Midbrain (tissue), 1 donor: ENCODE data around the gene CRK.
"Not testable (repeated sequence)": the region's sequence is repeated elsewhere in the genome, so short reads cannot be mapped to it uniquely, and the experiment has no call there.

Experiments used
- DNase-seq: peaks from one replicate; lab custom pipeline; 2025; lab: John Stamatoyannopoulos, UW

CRK gene

DNA sequence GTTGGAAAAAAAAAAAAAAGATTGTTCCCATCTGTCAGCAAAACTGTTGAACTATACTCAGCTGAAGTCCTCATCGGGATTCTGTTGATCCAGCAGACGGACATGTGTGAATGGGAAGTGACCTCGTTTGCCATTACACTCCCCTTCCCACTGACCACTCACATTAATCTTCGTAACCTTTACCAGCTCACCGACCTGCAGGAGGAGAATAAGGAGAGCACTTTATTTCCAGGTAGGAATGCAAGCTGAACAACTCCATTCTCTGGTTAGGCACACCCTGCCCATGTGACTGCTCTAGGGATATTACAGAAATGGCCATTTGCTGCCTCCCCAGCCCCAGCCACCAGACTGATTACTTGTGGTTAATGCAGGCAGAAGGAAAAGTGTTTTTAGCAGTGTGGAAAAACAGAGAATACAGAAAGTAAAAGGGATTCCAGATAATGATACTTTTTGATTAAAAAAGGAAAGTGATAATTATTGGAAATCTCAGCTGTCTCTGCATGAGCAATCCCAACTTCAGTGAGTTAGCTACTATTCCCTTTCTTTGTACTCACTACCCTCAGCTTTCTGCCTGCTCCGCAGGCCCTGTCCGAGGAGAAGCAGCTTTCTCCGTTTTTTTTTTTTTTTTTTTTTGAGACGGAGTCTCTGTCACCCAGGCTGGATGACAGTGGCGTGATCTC is 32.4 kb downstream of the CRK start:
- DNase-seq = no peak

DNA sequence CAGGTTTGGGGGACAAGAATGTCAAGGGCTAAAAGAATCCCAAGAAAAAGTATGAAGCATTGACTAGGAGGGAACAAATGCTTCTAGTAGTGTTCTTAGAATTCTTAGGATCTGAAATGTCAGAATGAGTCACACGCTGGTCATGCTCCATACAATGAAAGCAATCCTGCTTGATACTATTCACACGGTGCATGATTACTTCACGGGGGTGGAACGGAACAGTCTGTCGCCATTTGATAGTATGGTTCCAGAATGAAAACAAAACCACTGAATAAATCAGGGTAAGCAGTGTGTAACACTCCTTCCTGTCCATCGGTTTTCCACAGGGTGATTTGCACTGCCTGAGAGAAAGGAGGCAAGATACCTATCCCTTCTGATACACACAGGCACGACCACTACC is 33.1 kb downstream of the CRK start:
- DNase-seq = no peak

DNA sequence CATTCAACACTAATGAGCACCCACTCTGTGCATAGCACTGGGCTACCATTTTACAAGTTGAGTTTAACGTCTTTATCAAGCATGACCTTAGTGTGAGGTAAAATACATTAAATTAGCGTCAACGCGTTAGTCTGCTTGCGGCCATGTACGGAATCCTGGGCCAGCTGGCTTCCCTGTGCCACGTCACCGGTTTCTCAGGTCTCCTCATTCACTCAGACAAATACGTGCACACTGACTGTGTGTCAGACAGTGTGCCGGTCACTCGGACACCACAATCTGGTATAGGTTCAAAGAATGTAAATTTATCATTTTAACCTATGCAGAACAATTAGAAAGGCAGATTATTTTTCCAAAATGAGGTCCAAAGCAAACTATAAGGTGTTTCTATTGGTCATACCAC is 34.6 kb downstream of the CRK start:
- DNase-seq = no peak

DNA sequence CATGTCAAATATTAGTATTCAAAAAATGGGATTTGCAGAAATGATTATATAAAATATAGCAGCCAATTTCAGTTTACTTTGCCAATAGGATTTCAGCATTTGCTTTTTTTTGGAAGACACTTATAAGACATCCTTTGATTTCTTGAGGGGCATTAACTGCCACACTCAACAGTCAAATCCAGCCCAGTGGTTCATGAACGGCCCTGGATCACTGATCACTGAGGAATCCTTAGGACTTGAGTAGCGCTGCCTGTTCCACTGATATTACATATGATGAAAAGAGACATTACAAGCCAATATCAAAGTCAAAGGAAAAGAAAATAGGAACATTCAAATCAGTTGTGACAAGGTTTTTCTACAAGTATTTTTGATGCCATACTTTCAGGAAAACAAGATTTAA is 35.1 kb downstream of the CRK start:
- no peak for DNase-seq

DNA sequence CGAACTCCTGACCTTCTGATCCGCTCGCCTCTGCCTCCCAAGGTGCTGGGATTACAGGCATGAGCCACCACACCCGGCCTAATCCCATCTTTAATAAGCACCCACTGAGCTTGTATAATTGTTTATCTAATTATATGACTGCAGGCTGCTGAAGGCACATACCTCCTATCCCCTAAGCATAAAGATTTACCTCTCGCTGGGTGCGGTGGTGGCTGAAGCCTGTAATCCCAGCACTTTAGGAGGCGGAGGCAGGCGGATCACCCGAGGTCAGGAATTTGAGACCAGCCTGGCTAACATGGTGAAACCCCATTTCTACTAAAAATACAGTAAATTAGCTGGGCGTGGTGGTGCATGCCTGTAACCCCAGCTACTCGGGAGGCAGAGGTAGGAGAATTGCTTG is 35.9 kb downstream of the CRK start:
- DNase-seq = no peak

DNA sequence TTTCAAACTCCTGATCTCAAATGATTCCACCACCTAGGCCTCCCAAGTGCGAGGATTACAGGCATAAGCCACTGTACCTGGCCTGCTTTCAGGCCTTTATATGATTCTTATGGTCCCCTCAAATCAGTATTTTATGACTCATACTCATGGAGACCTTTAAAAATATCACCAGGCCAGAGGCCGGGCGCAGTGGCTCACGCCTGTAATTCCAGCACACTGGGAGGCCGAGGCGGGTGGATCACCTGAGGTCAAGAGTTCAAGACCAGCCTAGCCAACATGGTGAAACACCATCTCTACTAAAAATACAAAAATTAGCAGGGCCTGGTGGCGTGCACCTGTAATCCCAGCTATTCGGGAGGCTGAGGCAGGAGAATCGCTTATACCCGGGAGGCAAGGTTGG is 37.6 kb downstream of the CRK start:
- not testable (repeated sequence) for DNase-seq

DNA sequence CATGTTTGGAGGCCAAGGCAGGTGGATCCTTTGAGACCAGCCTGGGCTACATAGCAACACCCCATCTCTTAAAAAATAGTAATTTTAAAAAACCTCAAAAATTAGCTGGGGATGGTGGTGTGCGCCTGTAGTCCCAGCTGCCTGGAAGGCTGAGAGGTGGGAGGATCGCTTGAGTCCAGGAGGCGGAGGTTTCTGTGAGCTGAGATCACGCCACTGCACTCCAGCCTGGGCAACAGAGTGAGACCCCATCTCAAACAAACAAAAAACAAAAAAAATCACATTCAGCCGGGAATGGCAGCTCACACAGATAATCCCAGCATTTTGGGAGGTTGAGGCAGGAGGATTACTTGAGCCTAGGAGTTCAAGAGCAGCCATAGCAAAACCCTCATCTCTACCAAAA is 39.6 kb downstream of the CRK start:
- DNase-seq = no peak

DNA sequence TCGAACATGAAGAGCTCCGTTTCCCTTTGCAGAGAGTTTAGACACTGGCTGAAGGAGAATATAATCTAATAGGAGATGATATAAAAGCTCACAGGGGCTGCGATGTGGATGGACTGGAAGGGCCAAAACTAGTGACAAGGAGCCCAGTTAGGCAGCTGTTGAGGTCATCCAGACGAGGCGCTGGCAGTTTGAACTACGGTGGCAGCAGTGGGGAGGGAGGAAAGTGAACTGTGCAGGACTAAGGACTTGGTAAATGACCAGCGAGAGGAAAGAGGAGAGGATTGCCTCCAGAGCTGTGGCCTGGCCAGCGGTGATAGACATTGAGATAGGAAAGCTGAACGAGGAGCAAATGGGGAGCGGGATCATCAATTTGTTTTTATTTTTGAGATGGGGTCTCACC is 41.4 kb downstream of the CRK start:
- no peak for DNase-seq

DNA sequence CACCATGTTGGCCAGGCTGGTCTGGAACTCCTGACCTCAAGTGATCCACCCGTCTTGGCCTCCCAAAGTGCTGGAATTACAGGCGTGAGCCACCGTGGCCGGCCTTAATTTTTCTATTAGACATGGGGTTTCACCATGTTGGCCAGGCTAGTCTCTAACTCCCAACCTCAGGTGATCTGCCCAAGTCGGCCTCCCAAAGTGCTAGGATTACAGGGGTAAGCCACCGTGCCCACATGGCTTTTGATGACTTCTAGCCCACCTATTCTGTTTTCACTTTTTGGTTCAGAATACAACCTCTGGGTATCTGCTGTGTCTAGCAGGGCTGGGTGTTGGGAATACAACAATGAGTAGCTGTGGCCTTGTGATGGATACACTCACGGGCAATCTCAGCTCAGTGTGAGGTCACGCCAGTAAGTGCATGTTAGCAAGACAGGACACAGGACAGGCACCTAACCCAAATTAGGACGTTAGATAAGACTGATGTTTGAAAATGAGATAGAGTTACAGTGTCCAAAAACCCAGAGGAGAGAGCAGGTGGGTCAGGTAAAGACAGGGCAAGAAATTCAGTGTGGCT is 41.9 kb downstream of the CRK start:
- DNase-seq = no peak

DNA sequence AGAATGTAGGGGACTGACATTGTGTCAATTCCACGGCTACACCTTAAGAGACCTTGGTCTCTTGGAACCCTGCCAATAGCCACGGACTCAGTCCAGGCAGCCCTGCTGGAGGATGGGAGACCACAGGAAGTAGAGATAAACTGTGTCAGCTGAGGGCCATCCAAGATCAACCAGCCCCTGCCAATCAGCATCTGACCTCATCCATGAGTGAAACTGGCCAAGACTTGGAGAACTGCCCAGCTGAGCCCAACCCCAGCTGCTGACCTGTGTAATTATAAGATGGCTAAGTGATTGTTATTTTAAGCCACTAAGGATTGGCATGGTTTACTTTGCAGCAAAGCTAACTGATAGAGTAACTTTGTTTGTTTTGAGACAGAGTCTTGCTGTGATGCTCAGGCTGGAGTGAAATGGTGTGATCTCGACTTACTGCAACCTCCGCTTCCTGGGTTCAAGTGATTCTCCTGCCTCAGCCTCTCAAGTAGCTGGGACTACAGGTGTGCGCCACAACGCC is 42.7 kb downstream of the CRK start:
- DNase-seq = no peak

DNA sequence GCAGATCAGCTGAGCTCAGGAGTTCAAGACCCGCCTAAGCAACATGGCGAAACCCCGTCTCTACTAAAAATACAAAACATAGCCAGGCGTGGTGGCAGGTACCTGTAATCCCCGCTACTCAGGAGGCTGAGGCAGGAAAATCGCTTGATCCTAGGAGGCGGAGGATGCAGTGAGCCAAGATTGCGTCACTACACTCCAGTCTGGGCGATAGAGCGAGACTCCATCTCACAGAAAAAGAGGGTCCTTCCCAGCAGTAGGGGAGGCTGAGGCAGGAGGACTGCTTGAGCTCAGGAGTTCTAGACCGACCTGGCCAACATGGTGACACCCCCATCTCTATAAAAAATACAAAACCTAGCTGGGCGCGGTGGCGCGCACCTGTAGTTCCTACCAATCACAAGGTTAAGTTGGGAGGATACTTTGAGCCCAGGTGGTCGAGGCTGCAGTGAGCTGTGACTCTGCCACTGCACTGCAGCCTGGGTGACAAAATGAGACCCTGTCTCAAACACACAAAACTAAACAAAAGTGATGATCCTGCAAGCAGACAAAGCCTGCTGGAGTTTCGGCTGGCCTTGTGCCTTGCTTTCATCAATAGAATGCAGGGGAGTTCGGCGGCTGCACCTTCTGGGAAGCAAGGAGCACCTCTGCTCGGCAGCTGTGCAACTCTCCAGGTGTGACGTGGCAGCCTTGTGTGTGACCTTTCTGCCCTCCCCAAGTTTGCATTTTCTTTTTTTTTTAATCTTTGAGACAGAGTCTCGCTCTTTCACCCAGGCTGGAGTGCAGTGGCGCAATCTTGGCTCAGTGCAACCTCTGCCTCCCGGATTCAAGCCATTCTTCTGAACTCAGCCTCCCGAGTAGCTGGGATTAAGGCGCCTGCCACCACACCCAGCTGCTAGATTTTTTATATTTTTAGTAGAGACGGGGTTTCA is 43.6 kb downstream of the CRK start:
- no peak for DNase-seq

DNA sequence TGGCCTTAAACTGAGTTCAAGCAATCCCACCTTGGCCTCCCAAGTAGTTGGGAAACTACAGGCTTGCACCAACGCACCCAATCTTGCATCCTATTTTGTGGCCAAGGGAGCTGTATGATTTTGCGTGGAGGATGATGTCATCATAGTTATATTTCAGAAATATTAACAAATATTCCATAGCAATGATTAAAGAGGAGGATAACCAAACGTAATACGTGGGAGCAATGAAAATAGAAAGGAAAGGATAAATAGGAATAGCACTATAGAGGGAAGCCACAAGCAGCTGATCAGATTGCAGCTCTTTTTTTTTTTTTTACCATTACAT is 53.8 kb downstream of the CRK start:
- DNase-seq = no peak

DNA sequence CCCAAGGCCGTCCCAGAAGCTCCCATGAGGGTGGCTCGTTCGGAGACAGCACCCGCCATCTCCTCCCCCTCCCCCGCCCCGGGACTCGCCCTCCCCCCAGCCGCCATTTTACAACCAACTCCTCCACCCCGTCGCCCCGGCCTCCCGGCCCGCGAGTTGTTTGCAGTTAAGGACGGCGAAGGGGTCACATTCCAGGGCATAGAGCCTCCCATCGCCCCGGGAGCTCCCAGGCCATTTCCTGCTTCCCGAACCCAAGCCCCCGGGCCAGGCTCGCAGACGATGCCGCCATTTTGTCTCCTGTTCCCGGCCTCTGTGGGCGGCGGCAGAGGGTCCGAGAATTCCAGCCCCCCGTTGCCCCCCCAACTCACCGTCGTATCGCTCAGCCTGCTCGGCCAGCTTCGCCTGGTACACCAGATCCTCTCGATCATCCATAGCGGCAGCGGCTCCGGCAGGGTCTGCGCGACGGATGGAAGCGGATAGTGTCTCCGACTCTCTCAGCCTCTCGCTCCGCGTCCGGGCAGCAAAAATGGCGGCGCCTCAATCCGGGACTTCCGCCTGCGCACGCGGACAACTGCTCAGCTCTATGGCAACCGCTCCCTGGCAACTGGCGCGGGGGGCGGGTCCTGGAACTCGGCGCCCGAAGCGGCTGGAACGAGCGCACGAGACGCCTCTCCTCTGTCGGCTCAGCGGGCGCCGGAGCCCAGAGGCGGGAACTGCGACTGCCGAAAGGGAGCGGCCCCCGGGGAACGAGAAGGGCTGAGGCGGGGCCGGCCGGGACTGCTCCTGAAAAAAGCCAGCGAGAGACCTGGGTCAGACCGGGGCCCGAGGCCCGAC is 56.1 kb downstream of the CRK start, which contains the start of gene YWHAE:
Gene YWHAE, minus strand, starts transcription at position 544 of the 834 bp plus-strand sequence. Its CDS starts 112 bp downstream, at position 432.
- DNase-seq = peak; percentile 97

DNA sequence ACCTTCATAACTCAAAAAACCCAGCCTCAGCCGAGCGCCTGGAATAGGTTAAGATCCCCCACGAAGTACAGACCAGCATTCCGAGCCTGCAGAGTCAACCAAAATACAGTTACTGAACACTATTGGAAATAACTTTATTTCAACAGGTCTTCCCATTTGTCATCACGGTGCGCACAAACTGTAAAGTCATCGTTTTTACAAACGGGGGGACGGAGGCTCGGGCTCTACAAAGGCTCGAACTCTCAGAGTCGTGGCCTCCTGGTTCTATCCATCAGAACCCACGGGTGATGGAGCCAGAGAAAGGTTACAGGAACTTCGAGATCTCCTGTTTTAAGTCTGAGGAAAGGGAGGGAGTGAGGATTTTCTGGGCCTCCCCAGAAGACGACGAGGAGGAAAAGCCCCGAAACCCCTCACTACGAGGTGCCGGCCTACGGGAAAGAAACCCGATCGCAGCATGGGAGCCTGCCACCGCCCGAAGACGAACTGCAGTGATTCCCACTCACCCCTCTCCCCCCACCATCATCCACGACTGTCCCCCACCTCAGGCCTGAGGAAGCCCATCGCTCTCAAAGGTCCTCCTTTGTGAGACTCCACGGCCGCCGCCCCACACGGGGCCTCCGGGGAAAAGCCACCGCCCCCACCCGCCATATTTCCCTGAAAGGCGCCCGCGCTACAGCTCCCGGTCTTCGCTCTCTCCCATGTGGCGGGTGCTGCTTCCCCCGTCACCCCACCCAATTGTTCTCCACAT is 56.9 kb downstream of the CRK start:
- peak; percentile 78 for DNase-seq

DNA sequence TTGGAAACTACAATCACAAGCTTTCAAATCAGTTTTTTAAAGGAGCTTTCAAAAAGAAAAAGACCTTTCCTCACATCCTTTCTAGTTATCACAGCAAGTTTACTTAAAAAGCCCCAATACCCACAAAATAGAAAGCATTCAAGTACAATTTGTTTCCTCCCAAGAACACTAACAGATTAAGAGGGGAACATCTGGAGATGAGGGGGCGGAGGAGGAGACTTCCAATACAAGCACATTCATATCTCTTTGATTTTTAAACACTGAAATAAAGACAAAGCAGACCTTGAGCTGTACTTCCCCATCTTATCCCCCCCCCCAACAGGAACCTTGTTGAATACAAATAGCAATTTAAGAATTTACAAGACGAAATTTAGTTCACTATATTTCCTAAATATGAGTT is 58.0 kb downstream of the CRK start:
- no peak for DNase-seq

DNA sequence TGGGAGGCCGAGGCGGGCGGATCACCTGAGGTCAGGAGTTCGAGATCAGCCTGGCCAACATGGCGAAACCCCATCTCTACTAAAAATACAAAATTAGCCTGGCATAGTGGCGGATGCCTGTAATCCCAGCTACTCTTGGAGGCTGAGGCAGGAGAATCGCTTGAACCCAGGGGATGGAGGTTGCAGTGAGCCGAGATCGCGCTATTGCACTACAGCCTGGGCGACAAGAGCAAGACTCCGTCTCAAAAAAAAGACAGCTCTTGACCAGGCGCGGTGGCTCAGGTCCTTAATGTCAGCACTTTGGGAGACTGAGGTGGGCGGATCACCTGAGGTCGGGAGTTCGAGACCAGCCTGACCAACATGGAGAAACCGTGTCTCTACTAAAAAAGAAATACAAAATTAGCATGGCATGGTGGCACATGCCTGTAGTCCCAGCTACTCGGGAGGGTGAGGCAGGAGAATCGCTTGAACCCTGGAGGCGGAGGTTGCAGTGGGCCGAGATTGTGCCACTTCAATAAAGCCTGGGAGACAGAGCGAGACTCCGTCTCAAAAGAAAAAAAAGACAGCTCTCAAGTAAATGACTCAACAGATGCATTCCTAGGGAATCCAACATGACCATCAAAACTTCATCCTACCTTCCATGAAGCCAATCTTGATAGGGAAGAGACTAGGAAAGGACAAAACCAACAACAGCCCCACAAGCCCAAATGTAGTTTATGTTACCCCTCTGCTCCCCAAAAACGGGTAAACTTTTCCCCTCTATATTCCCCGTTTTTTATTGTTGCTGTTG is 60.0 kb downstream of the CRK start:
- not testable (repeated sequence) for DNase-seq

DNA sequence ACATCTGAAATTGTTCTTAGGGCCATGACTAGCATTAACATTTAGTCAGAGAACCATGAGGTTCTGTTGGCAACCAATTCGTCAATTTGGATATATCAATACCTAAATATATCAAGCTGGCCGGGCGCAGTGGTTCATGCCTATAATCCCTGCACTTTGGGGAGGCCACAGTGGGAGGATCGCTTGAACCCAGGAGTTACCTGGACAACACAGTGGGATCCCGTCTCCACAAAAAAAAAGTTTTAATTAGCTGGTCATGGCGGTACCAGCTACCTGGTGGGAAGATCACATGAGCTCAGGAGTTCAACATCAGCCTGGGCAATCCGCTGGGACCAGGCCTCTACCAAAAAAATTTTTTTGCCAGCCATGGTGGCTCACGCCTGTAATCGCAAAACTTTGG is 64.5 kb downstream of the CRK start:
- DNase-seq = no peak

DNA sequence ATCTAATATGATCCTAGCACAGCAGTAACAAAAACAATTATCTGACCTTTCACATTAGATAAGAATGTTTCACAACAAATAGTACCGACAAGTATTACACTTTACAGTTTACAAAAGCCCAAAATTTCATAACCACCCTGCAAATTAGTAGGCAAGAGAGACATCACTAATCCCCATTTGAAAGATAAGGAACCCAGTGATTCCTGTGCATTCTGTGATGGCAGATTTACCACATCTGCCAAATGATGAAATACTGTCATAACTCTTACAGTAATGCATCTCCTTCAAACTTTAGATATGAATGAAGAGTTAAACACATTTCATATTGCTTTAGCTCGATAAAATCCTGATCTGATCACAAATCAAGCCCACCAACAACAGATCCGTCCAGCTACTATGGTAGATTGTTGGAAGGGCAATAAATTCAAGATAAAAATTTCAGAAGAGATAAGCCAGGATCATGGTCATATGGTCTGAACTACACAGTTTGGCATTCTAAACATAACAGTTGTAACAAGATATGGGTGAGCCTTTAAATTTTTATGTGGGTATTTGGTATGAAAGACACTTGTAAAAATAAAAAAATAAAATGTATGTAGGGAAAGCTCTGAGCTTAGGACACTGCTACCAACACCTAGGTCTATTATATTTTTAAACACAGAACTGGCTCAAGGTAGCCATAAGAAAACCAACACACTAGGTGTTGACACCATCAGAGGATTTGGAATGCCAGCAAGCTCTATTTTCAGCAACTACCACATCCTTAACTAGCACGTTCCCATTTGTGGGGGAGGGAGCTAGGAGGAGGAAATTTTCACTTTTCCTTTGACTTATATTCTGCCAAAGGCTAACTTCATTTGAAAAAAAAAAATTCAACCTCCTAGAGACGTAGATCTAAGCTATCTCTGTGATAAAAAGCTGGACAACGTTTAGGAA is 65.3 kb downstream of the CRK start:
- DNase-seq = no peak

DNA sequence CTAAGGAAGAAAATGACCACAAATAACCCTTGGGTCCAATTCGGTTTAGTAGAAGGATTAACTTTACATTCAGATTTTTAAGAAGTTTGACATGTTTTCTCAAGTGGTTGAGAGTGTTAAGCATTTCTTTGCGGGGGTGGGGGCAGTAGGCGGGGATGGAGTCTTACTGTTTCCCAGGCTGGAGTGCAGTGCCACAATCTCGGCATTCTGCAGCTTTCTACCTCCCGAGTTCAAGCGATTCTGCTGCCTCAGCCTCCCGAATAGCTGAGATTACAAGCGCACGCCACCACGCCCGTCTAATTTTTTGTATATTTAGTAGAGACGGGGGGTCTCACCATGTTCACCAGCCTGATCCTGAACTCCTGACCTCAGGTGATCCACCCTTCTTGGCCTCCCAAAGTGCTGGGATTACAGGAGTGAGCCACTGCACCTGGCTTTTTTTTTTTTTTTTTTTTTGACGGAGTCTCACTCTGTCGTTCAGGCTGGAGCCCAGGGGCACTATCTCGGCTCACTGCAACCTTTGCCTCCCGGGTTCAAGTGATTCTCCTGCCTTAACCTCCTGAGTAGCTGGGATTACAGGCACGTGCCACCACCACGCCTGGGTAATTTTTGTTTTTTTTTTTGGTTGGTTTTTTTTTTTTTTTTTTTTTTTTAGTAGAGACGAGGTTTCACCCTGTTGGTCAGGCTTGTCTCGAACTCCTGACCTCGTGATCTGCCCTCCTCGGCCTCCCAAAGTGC is 68.4 kb downstream of the CRK start:
- DNase-seq = not testable (repeated sequence)
